GM13976 (cell line): ENCODE data around the gene SHB.

ENCODE experiments used
- DNase-seq: peaks from one replicate; pipeline ENCODE4 v3.0.0; 2012; ENCODE audit warnings: low spot score
- in situ Hi-C: fragments of 300-500 bp; cut with MboI; formaldehyde crosslinking; loops from one replicate; pipeline ENCODE4 v1.12.0; 2022; ENCODE audit warnings: low sequenced_read_pairs, mixed read lengths, inconsistent platforms; ENCODE audit not compliant: unreplicated experiment
- TF ChIP-seq, protein P1 (sequence below): IDR thresholded peaks from 2 replicates; pipeline ENCODE4 v1.5.1; 2012; ENCODE audit warnings: borderline replicate concordance, mild to moderate bottlenecking; ENCODE audit not compliant: insufficient read depth; ENCODE audit errors: extremely low read depth, missing control alignments, control extremely low read depth

SHB gene

DNA sequence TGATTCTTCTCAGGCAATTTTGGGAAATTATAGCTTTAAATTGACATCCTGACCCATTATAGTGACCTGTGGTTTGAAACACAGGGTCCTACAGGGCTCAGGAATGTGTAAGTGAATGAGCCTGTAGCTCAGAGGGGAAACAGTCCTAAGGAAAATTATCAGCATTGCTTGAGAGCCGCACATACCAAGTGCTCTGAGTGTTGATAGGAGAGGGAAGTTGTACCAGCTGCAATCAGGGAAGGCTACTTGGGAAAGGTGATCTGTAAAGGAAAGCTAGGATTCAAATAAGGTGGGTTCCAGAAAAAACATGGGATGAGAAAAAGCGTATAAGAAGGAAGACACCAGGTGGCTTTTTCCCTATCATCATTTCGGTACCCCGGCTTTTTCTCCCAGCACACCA, 160.7 kb downstream of the SHB start:
- TF ChIP-seq, protein P1, sequence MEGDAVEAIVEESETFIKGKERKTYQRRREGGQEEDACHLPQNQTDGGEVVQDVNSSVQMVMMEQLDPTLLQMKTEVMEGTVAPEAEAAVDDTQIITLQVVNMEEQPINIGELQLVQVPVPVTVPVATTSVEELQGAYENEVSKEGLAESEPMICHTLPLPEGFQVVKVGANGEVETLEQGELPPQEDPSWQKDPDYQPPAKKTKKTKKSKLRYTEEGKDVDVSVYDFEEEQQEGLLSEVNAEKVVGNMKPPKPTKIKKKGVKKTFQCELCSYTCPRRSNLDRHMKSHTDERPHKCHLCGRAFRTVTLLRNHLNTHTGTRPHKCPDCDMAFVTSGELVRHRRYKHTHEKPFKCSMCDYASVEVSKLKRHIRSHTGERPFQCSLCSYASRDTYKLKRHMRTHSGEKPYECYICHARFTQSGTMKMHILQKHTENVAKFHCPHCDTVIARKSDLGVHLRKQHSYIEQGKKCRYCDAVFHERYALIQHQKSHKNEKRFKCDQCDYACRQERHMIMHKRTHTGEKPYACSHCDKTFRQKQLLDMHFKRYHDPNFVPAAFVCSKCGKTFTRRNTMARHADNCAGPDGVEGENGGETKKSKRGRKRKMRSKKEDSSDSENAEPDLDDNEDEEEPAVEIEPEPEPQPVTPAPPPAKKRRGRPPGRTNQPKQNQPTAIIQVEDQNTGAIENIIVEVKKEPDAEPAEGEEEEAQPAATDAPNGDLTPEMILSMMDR, result no peak
- no peak for DNase-seq
- in situ Hi-C loops, result loop anchor here (10.0 kb wide), 1 partner anchor 457 kb away; no protein-coding TSS in a partner anchor

DNA sequence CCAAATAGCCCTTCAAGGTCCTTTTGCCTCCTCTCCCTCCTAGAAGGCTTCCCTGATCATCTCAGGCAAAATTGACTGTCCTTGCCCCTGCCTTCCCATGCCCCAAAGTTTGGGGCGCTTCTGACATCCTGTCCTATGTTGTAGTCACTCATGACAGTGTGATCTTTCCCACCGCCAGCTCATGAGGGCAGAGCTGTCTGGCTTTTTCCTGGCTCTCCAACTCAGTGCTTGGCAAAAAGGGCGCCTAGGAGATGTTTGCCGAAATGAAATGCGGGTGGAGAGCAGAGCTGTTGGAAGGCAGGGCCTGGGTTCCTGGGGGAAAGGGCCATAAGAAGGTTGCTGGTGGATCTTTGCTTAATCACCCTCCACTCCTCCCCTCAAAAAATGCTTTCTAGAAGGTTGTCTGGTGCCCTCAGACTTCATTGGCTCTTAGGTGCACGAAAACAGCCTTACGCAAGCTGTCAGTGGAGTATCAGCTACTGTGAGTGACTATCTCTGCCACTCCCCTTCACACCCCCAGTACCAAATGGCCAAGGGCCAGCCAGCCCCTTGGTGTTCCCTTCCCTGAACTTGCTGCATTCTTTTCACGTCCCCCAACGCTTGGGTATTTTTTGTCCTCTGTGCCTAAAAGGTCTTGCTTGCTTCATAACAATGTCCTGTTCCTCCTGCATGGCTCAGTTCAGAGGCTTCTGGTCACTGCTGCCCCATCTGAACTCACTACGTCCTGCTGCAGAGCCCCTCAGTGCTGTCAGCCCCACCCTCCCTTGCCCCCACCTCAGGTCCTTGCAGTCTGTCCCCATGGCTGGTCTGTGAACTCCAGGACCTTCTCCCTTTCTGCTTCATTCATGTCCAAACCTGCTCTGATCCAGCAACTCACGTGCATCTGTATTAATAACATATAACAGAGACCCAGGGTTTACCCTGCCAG, 162.5 kb downstream of the SHB start:
- TF ChIP-seq, protein P1, result no peak
- in situ Hi-C loops, result loop anchor here (10.0 kb wide), 1 partner anchor 458 kb away; no protein-coding TSS in a partner anchor
- no peak for DNase-seq

DNA sequence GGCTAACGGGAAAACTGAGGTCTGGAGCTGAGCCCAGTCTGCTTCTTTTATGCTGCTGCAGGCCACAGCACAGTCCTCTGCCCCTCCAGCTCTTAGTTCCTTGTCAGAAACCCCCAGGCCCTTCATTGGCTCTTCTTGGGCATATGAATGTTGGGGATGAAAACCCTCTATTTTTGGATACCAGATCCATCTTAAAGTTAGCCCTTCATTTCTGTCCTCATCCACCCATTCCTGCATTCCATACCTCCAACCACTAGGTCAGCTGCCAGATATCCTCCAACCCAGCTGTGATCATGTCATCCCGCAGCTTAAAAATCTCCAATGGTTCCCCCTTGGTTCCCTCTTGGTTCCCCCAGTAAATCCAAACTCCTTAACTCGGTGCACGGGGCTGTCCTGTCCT, 163.3 kb downstream of the SHB start:
- in situ Hi-C loops, result loop anchor here (10.0 kb wide), 1 partner anchor 459 kb away; no protein-coding TSS in a partner anchor

DNA sequence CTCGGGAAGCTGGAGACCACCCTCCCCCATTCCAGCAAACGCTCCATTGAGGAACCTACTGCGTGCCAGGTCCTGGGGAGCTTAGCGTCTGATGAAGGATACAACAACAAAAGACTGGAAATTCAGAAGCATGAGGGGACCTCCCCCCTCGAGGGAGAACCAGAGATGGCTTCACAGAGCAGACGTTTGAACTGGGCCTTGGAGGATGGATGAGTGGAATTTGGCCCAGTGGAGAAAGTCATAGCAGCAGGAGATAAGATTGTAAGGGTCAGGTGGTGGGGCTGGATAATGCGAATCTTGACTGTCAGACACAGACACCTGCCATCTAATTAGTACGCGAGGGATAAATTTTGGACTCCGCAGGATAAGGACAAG, 163.9 kb downstream of the SHB start:
- in situ Hi-C loops, result loop anchor here (10.0 kb wide), 1 partner anchor 460 kb away; no protein-coding TSS in a partner anchor
- TF ChIP-seq, protein P1, result no peak
- no peak for DNase-seq

More for the DNA sequence above, 163.3 kb downstream of the SHB start:
- TF ChIP-seq, protein P1, result no peak
- DNase-seq, result no peak

DNA sequence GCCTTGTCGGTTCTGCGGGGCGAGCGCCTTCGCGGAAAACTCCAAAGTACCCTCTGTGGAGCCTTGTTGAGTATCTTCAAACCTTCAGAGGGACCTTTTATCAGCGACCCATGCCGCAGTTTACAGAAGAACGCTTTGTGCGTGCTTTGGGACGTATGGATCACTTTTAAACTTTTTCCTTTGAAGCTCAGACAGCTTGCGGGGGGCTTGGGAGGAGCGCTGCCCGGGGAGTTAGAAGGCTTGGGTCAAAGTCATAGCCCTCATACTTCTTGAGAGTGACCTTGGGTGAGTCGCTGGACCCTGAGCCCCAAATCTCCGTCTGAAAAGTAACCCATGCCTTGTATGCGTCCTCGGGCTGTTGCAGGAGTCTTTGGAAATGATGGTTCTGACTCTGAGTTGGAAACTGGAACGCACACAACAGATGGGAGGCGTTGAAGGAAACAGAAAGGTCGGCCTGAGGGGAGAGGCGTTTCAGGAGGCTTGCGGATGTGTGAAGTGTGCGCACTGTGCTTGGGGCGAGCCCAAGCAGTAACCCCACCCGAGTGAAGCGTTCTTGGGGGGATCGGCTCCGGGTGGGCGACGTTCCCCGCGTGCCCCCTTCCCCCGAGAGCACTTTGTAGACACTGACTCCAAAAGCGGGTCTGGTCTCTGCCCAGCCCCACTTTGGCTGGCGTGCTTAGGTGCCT, 164.4 kb downstream of the SHB start:
- no peak for DNase-seq
- in situ Hi-C loops, result loop anchor here (10.0 kb wide), 1 partner anchor 460 kb away; no protein-coding TSS in a partner anchor
- TF ChIP-seq, protein P1, result no peak

DNA sequence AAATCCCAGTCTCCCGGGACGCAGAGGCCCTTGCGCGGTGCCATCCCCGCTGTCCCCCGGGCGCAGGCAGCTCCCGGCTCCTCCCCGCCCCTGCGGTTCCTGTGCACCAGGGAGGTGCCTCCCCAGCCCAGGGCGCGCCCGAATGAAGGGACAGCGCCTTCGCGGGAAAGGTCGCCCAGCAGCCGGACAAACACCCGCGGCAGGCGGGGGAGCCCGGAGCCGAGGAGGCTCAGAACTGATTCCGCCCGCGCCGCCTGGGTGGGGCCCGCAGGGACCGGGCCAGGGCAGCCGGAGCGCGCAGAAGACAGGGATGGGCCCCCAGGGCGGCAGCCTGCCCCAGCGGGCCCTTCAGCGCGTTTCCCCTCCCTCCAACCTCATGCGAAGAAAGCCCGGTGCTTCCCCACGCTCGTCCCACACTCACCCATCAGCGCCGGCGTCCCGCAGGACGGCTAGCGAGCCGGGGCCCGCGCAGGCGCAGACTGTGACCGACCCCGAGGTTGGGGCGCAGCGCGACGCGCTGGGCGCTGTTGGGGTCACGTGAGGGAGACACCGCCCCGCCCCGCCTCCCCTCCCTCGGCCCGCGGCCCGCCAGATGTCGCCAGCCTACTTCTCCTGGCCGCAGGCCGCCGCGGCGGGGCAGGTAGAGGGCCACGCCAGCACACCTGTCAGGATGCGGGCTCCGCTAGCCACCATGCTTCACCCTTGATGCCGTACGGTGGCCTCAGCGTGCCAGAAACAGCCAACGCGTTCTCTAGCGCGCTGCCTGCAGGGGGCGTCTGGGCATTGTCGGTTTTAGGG, 165.2 kb downstream of the SHB start, which contains the start of gene SLC25A51:
Gene SLC25A51, minus strand, starts transcription at position 481 of the 798 bp plus-strand sequence. CDS start 15,577 bp downstream, outside the sequence.
- peak; percentile 98 for DNase-seq
- in situ Hi-C loops, result loop anchor here (10.0 kb wide), 1 partner anchor 461 kb away; no protein-coding TSS in a partner anchor
- TF ChIP-seq, protein P1, result peak; percentile 95
